Activated CD4-positive, alpha-beta T cell treated with anti-CD3 and anti-CD28 coated beads, Interleukin-2, Interleukin-4, amounts not matched to agents 100 ng/mL and 50 ng/mL, durations not matched to agents 16 hours and 8 hours (primary cell): ENCODE results near the gene HIBADH.
"Not testable (repeated sequence)": the region's sequence is repeated elsewhere in the genome, so short reads cannot be mapped to it uniquely, and the experiment has no call there.

ENCODE experiments used
- DNase-seq: peaks from one replicate; pipeline ENCODE4 v3.0.0-alpha.2; 2020; ENCODE audit warnings: low spot score

HIBADH gene

DNA sequence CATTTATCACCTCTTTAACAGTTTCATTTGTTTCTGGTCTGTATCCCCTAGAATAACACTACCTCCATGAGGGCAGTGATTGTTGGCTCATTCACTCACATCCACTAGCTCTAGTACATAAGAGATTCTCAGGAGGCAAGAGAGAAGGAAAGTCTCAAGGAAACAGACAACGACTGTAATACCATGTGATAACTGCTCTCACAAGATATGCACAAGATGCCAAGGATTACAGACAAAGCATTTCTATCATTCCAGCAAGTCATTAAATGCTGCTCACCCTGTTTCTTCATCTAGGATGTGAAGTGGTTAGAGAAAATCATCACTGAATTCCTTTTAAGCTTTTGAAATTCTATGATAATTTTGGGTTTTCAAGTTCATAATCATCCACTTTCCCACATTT is 115.3 kb downstream of the HIBADH start:
- DNase-seq: no peak

DNA sequence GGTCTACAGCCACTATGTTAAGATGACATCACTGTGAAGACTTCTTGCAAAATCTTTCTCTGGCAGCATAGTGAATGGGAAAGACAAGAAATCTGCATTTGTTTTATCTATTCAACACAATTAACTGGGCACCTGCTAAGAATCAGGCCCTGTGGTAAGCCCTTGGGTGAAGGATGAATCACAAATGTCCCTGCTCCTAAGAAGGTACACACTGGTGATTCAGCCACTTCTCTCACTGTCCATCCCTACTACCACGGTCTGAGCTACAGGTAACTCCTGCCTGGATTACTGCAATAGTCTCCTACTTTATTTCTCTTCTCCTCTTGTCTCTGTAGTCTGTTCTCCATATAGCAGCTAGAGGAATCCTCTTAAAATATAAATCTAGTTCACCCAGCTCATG is 116.1 kb downstream of the HIBADH start:
- no peak for DNase-seq

DNA sequence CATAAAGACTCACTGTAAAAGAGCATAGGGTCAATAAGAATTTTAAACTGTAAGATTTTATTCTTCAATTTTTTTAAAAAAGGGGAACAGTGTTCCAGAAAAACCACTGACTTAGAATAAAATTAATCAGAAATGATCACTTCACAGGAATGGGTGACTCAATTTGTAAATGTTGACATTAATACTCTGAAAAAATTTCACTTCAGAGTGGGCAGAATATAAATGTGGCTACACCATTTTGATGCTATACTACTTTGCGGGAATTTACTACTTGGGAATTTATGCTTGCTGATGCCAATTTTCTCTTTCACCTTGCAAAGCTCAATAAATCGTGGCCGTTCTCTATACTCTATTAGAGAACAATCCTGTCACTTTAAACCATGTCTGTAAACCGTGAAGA is 126.9 kb downstream of the HIBADH start:
- DNase-seq: no peak

DNA sequence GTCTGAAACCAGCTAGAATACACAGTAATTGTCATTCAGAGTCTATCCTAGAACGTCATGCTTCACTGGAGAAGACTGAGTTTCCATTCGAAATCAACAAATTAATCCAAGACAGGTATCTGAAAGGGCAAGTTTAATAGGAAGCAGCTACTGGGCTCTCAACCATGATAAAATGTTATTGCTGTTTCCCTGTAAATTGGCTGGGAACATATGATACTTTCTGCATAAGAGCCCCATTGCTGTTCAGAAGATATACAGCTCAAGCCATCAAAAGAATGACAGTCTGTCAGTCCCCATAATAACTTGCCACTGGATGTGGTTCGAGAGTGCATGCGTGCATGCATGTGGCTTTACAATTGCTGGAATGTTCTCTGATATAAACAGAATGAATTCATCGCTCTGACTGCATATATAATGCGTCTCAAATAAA is 129.0 kb downstream of the HIBADH start:
- no peak for DNase-seq

DNA sequence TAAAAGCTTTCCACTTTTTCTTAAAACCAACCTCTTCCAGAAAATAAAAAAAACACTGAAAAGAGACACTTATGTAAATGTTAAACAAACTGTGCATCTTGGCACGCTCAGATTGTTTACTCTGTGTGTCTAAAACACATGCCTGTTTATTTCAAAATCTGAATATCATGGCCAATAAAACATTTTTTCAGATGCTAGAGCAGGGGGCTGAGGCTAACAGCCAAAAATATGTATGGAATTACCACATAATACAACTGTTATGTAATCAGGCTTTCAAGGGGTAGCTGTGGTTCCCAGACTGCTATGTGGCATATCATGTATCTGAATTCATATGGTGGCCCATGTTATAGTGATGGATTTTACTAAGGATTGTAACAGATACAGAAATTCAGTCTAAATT is 130.4 kb downstream of the HIBADH start:
- no peak for DNase-seq

DNA sequence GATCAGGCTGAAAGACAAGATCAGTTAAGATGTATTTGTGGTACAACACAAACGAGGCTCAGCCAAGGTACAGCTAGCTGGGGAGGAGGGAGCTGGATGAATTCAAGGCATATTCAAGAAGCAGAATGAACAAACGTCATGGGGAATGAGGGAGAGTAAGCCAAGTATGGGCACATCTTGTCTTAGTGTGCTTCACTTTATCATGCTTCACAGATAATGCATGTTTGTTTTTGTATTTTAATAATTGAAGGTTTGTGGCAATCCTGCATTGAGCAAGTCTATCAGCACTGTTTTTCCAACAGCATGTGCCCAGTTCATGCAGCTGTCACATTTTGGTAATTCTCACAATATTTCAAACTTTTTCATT is 135.4 kb downstream of the HIBADH start:
- DNase-seq: no peak

DNA sequence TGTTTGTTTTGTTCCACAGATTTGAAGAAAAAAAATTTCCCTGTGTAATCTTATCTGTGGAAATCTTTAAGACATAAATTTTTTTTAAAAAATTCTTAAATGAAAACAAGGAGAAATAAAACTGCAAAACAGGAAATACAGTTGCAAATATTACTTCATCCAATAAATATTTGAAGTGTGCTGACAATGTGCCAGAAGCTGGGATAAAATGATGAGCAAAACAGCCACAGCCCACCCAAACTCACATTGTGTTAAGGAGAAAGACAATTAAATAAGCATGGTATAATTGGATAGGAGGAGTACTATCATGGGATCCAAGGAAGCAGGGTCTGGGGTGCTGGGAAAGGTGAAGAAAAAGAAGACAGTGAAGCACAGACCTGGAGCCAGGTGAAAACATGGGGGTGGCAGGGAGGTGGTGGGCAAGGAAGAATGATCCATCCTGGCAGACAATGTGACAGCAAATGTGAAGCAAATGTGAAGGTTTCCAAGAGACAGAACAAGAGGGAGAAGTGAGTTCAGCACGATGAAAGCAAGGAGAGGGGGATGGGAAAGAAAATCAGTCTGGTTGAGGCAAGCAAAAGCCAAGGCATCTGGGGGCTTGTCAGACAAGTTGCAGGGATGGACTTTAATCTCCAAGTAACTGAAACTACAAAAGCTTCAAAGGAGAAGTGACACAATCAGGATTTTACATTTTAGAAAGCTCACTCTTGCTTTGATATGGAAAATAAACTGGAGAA is 135.9 kb downstream of the HIBADH start:
- DNase-seq: no peak

DNA sequence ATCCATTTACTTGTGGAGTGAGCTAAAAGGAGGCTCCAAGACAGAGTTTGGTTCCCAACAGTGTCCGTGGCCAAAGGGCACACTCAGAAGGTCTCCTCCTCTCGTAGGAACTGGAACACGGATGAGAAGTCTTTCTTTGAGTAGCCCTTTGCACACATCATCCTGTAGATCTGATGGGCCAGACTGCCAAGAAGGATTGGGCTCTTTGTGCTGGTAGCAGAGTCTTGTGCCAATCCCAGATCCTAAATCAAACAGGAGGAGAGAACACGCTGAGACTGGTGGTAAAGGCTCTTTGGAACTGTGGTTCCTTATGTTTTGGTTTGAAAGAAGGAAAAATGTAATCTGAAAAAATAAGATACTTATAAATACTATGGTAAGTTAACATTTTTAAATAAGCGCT is 136.6 kb downstream of the HIBADH start:
- no peak for DNase-seq

DNA sequence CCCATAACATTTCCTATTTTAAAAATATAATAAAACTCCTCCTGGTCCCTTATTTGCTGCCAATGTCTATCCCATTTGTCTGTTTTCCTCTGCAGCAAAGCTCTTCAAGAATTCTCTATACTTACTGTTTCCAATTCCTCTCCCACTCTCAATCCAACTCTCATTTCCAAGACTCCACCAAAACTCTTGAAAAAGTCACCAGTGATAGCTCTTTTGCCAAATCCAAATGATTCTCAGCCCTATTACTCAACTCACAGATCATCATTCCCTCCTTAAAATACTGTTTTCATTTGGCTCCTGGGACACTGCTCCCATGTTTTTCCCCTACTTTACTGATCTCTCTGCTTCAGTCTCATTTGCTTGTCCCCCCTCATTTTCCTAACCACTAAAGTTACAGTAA is 139.4 kb downstream of the HIBADH start:
- DNase-seq: no peak

DNA sequence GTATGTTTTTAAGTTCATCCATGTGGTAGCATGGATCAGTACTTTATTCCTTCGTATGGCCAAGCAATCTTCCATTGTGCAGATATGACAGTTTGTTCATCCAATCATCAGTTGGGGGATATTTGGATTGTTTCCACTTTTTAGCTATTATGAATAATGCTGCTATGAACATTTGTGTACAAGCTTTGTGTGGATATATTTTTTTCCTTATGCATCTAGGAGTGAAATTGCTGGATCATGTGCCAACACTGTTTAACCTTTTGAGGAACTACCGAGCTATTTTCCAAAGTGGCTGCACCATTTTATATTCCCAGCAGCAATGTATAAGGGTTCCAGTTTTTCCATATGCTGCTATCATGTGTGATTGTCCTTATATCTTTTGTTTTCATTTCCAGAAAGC is 140.1 kb downstream of the HIBADH start:
- DNase-seq: no peak

DNA sequence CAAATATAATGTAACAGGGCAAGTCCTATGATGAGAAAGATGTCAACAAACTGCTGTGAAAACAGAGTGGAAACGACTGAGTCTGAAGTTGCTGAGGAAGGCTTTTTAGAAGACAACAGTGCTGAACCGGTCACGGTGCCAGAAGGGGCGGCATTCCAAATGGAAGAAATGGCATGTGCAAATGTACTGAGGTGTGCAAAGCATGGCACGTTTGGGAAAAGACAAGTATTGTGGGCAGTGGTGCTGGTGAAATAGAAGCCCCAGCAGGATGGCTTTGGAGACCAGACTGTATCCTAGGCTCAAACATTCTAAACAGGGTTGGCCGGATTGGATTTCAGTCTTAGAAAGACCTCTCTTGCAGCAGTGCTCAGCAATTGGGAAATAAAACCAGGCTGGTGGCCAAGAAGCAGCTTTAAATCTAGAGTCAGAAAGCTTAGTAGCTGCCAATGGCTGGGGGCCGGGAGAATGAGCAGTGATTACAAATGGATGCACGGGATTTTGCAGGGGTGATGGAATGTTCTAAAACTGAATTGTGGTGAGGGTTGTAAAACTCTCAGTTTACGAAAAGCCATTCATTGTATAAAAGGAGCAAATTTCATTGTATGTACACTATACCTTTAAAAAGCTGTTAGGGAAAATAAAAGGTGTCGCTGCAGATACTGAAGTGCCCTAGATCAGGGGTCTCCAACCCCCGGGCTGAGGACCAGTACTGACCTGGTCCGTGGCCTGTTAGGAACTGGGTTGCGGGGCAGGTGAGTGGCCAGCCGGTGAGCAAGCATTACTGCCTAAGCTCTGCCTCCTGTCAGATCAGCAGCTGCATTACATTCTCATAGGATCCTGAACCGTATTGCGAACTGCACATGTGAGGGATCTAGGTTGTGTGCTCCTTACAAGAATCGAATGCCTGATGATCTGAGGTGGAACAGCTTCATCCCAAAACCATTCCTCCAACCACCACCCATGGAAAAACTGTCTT is 141.6 kb downstream of the HIBADH start:
- no peak for DNase-seq

DNA sequence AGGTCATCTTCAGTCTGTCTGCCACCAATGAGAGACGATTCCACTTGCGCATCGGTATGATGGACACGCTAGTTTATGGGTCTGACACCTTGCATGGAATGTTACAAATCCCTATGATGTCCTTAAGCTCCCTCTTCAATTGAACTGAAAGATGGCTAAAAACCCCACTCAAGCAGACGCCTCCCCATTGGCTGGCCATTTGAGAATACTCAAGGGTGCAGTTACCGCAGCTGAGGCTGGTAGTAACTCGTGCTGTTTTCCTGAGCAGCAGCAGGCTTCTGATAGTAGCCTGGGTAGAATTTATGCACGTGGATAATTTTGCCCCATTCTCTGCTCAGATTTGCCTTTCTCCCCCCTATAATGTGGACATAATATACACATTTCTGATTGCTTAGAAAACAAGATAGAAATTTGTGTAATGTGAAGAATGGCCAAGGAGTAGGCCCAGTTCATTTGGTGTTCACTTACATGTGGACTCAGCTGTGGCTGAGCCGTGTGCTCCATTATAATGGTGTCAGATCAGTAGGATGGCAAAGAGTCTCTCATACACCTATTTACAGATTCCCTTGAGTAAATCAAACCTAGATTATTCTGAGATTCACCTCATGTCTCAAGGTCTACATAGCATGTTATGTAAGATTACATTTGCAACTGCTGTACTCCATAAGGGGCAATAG is 142.8 kb downstream of the HIBADH start:
- DNase-seq: no peak

DNA sequence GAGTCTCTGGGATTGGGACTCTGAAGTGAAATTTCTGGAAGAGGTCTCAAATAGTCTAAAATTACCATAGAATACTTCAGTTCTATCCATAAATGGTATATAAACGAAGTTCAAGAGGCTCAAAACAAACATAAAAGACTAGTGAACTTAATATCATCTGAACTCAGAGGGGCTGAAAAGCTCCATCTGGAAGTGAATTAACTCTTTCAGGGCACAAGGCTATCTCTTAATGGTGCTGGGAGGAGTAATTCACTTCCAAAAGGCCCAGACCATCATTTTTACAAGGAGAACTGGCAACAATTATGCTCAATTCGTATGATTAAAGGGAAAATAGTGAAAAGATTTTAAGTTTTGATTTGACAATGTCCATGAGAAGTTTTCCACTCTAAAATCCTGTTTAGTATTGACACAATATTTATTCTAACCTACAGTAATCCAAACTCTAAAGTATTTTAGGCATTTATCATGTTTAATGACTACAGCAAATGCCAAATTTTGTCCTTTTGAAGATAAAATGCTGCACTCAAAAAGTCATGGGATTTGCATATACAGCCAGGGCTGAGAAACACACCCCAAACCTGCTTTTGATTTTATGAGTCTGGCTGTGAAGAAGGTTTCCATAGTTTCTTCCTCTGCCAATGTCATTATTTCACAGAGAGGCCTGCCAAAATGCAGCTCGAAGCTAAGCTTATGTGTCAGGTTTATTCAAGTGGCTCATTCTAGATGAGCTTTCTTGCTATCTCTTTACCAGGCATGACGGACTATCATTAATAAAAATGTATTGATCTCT is 143.9 kb downstream of the HIBADH start:
- DNase-seq: no peak

DNA sequence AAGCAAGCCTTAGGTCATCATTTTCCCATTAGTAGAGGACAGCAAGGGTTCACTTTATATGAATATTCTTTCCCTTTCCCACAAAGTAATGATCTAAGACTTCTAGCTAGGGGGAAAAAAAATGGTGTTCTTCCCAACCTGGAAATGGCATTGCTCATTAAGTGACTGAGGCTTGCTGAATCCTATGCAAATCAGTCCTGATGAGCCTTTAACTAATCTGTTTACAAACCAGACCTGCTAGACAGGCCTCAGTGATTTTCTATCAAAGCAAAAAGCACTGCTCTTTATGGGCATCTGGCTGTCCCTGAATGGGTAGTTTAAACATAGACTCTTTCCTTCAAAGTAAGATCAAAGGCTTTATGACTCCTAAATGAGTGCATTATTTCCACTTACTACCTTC is 146.3 kb downstream of the HIBADH start:
- no peak for DNase-seq

DNA sequence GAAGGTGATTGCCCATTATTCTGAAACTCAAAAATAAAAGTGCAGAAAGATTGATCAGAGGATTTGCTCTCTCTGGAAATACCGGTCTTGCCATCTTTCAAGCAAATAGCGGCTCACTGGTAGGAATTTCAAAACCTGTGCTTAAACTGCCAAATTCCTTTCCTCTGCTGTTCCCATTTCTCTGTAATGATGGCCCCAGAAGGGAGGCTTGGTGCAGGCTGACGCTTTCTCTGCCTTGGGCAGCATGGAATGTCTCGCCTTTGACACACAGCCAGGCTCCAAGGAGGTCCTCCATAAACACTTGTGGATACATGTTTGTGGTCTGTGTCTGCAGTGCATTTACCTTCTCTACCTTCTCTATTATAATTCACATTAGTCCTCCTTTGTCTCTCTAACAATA is 146.8 kb downstream of the HIBADH start:
- DNase-seq: no peak

DNA sequence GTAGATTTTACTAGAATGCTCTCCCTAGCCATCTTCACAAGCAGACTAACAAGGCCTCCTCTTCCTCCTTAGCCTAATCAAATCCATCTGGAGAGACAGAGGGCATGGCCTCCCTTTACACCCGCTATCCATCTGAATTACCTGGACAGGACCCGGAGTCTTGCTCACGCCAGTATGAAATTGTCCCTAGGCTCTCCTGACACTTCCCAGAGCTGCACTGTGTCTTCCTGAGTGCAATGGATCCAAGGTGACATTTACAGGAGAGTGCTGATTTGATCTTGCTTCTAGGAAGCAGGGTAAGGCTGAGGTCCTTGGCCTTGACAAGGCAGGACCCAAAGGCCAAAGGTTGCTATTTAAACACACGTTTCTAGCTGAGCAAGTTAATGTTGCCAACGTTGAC is 147.8 kb downstream of the HIBADH start:
- no peak for DNase-seq

DNA sequence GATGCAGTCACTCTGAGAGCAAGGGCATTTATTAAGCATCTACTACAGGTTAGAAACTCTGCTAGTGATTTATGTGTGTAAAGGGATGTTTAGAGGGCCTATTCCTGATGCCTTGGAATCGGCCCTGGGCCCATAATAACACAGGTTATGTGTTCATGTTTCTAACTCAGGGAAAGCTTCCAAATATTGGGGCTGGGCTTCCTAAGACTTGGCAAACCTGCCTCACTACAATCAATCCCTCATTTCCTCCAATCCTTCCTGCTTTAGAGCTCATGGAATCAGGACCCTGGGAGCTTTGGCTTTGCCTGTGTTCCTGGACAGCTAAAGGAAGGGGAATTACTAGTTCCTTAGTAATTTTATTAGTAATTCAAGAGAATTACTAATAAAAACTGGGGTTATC is 148.8 kb downstream of the HIBADH start:
- no peak for DNase-seq

DNA sequence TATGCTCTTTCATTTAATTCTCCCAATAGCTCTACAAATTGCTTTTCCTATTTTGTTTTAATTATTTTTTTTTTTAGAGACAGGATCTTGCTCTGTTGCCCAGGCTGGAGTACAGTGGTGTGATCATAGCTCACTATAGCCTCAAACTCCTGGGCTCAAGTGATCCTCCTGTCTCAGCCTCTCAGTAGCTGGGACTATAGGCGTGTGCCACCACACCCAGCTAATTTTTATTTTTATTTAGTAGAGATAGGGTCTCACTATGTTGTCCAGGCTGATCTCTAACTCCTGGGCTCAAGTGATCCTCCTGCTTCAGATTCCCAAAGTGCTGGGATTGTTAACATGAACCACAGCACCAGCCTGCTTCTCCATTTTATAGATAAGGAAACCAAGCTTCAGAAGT is 151.3 kb downstream of the HIBADH start:
- not testable (repeated sequence) for DNase-seq

DNA sequence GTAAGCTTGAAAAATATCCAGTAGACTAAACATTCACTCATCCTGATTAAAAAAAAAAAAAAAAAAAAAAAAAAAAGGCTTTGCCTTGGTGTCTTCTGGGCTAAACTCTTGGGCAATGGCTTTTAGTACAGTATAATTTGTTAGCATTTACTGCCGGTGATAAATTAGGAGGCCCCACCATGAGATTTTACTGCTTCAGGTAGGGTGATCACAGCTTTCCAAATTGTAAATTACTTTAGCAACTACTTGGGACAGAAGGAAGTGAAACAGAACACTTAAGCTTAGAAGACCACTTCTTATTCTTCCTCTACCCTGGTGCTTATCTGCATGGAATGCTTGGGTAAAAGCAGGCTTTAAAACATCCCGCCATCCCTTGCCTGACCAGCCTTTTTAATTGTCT is 152.1 kb downstream of the HIBADH start:
- no peak for DNase-seq

DNA sequence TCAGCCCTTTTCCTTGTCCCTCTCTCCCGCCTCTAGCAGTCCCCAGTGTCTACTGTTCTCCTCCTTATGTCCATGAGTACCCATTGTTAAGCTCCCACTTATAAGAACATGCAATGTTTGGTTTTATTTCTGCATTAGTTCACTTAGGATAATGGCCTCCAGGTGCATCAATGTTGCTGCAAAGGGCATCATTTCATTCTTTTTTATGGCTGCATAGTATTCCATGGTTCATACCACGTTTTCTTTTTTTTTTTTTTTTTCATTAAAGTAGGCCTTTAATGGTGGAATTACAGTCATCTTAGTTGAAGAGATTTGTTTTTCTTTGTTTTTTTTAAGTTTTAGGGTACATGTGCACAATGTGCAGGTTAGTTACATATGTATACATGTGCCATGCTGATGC is 160.8 kb downstream of the HIBADH start:
- DNase-seq: not testable (repeated sequence)

DNA sequence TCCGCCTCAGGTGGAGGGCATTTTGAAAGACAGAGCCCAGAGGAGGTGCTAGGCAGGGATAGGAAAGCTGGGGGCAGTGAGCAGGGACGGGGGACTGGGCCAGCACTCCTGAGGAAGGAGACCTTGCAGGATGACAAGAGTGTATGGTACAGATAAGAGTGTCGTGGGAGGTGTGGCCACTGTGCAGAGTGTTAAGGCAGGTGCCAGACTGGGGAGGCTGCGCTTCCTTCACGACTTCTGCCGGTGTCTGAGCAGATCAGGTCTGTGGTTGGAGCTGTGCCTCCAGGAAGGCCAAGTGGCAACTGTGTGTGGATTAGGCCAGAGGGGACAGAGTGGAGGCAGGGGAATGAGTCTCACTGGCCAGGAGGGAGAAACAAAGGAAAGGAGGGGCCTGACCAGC is 161.7 kb downstream of the HIBADH start:
- no peak for DNase-seq

DNA sequence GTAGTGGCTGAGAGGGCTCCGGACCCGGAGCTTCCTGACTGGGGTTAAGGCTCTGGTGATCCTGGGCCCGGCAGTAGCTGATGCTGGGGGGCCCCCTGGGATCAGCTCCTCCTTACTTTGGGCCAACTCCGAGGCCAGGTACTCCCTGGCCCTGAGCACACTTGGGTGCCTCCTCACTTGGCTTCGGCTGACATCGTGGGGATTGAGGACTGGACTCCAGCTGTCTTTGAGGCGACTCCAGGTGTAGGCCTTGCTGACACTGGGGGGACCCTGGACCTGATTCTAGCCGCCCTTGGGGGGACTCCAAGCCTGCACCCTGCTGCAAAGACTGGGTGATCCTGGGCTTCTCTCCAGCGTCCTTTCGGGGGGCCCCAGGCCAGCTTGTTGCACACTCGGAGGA is 170.5 kb downstream of the HIBADH start:
- no peak for DNase-seq
